CD4-positive, alpha-beta T cell treated with Interleukin-2 at 100 ng/mL for 4 hours (primary cell): ENCODE measurements around the gene ESPL1.
"Not testable (repeated sequence)": the region's sequence is repeated elsewhere in the genome, so short reads cannot be mapped to it uniquely, and the experiment has no call there.

Experiments used
- DNase-seq: peaks from one replicate; pipeline ENCODE4 v3.0.0-alpha.2; 2020; ENCODE audit warnings: low spot score

The ESPL1 gene

GRCh38 chr12:53300187-53300586 is 32.1 kb downstream of the ESPL1 start:
- DNase-seq = no peak

GRCh38 chr12:53302903-53303302 is 34.8 kb downstream of the ESPL1 start:
- DNase-seq = no peak

GRCh38 chr12:53306826-53307225 is 38.7 kb downstream of the ESPL1 start:
- no peak for DNase-seq

GRCh38 chr12:53308276-53308675 is 40.2 kb downstream of the ESPL1 start:
- no peak for DNase-seq

GRCh38 chr12:53313996-53314395 is 45.9 kb downstream of the ESPL1 start:
- no peak for DNase-seq

- no peak for DNase-seq
Measured at GRCh38 chr12:53320352-53321195, 52.5 kb downstream of the ESPL1 start.

GRCh38 chr12:53324113-53324778 is 56.1 kb downstream of the ESPL1 start:
- peak; percentile 55 for DNase-seq

- peak; percentile 89 for DNase-seq
Measured at GRCh38 chr12:53324779-53325510, 56.8 kb downstream of the ESPL1 start.

- DNase-seq = no peak
Measured at GRCh38 chr12:53325511-53326061, 57.5 kb downstream of the ESPL1 start.

- no peak for DNase-seq
Measured at GRCh38 chr12:53326460-53327185, 58.5 kb downstream of the ESPL1 start.

GRCh38 chr12:53327435-53328042 is 59.4 kb downstream of the ESPL1 start:
- no peak for DNase-seq

GRCh38 chr12:53328043-53328435 is 59.9 kb downstream of the ESPL1 start:
- DNase-seq = no peak

- DNase-seq = no peak
Measured at GRCh38 chr12:53330671-53331070, 62.6 kb downstream of the ESPL1 start.

GRCh38 chr12:53332339-53332738 is 64.2 kb downstream of the ESPL1 start:
- not testable (repeated sequence) for DNase-seq

GRCh38 chr12:53332744-53333143 is 64.6 kb downstream of the ESPL1 start:
- no peak for DNase-seq

GRCh38 chr12:53333289-53333688 is 65.2 kb downstream of the ESPL1 start:
- no peak for DNase-seq

- no peak for DNase-seq
Measured at GRCh38 chr12:53333845-53334244, 65.7 kb downstream of the ESPL1 start.

- DNase-seq = no peak
Measured at GRCh38 chr12:53334822-53335221, 66.7 kb downstream of the ESPL1 start.

GRCh38 chr12:53336181-53336681 is 68.1 kb downstream of the ESPL1 start, which contains the start of gene SP7:
Gene SP7 (minus strand): TSS chr12:53336354. CDS start chr12:53335646, 708 bp downstream.
- DNase-seq = no peak

- no peak for DNase-seq
Measured at GRCh38 chr12:53338017-53338416, 69.9 kb downstream of the ESPL1 start.

- no peak for DNase-seq
Measured at GRCh38 chr12:53338916-53339315, 70.8 kb downstream of the ESPL1 start.
